ENCODE measurements around the gene ZBTB44.

The ZBTB44 gene

DNA sequence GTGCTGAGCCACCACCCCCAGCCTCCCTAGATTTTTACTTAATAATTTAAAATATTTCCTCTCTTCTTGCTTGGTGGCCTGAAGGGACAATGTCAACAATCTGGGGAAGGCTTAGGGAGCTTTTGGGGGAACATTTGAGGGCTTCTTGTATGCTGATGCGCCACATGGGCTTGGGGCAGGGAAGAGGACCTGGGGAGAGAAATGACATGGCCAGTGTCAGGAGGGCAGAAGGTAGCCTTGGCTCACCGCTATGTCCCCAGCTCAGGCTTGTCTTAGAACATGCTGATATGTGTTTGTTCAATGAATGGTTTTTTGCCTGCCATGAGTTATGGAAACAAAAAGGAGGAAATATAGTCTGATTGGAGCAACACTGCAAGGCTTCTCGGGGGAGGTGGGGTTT, 103.6 kb downstream of the ZBTB44 start:
- H3K9me3 ChIP-seq (ENCODE audit: control insufficient read depth, insufficient read depth, low read length), result no peaks in the 10 kb centered on the region
- H3K4me3 ChIP-seq (ENCODE audit: low read depth, low read length), result no peak overlapping the region
- no peaks in the 10 kb centered on the region for H3K27me3 ChIP-seq (ENCODE audit: control insufficient read depth, insufficient read depth, low read length)
- H3K36me3 ChIP-seq (ENCODE audit: control insufficient read depth, insufficient read depth, low read length), result no peaks in the 10 kb centered on the region
- H3K9ac ChIP-seq (ENCODE audit: low read depth, low read length), result no peak overlapping the region
- peaks cover 2% of the 10 kb centered on the region for H3K4me1 ChIP-seq (ENCODE audit: control insufficient read depth, insufficient read depth, low read length)

DNA sequence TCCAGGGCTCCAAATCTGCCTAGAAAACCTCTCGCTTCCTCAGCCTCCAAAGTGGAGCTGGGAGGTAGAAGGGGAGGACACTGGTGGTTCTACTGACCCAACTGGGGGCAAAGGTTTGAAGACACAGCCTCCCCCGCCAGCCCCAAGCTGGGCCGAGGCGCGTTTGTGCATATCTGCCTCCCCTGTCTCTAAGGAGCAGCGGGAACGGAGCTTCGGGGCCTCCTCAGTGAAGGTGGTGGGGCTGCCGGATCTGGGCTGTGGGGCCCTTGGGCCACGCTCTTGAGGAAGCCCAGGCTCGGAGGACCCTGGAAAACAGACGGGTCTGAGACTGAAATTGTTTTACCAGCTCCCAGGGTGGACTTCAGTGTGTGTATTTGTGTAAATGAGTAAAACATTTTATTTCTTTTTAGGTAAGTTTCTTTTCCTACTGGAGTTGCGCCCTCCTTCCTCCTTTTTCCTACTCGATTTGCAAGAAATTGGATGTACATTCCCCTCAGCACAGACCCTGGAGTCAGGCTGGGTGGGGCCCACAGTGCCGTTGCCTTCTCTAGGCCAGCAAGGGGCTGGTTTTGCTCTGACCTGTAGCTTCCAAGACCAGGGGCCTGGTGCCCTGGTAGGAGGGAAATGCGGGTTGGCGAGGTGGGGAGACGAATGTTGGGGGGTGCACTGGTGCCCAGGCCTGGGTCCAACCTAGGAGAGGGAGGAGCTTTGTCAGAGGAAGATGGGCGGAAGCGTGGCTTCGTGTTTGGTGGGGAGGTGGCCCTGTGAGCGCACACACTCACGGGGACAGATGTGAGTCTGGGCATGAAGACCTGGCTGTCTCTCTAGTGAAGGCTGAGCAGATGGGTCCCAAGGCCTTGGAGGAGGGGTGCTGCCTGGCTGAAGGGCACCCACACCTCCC, 104.5 kb downstream of the ZBTB44 start:
- H3K4me1 ChIP-seq (ENCODE audit: control insufficient read depth, insufficient read depth, low read length), result peaks cover 2% of the 10 kb centered on the region
- H3K4me3 ChIP-seq (ENCODE audit: low read depth, low read length), result no peak overlapping the region
- no peaks in the 10 kb centered on the region for H3K27me3 ChIP-seq (ENCODE audit: control insufficient read depth, insufficient read depth, low read length)
- no peaks in the 10 kb centered on the region for H3K9me3 ChIP-seq (ENCODE audit: control insufficient read depth, insufficient read depth, low read length)
- no peak overlapping the region for H3K9ac ChIP-seq (ENCODE audit: low read depth, low read length)
- H3K36me3 ChIP-seq (ENCODE audit: control insufficient read depth, insufficient read depth, low read length), result no peaks in the 10 kb centered on the region

DNA sequence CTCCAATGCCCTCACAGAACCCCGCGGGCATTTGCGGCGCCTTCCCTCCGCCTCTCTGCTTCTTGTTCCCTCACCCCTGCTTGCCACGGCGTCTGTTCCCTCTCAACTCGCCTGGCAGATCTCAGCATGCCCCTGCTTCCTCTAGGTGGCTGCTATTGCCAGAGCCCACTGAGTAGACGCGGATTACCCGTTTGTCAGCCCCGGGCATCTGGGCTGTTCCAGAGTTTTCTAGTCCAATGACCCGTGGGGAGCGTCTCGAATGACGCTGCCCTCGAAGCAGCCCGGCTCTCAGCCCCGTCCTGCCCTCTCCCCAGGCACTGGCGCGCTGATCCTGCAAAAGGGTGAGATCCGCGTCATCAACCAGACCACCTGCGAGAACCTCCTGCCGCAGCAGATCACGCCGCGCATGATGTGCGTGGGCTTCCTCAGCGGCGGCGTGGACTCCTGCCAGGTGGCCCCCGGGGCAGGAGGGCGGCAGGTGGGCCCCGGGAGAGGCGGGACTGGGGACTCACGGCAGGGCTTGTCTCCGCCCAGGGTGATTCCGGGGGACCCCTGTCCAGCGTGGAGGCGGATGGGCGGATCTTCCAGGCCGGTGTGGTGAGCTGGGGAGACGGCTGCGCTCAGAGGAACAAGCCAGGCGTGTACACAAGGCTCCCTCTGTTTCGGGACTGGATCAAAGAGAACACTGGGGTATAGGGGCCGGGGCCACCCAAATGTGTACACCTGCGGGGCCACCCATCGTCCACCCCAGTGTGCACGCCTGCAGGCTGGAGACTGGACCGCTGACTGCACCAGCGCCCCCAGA, 105.4 kb downstream of the ZBTB44 start:
- Histone ChIP-seq H3K27me3 (ENCODE audit: control insufficient read depth, insufficient read depth, low read length) (no peaks in the 10 kb centered on the region), H3K9ac (ENCODE audit: low read depth, low read length) (no peak overlapping the region), H3K4me3 (ENCODE audit: low read depth, low read length) (no peak overlapping the region), H3K4me1 (ENCODE audit: control insufficient read depth, insufficient read depth, low read length) (peaks cover 2% of the 10 kb centered on the region), H3K36me3 (ENCODE audit: control insufficient read depth, insufficient read depth, low read length) (peaks cover under 1% of the 10 kb centered on the region), H3K9me3 (ENCODE audit: control insufficient read depth, insufficient read depth, low read length) (no peaks in the 10 kb centered on the region)

DNA sequence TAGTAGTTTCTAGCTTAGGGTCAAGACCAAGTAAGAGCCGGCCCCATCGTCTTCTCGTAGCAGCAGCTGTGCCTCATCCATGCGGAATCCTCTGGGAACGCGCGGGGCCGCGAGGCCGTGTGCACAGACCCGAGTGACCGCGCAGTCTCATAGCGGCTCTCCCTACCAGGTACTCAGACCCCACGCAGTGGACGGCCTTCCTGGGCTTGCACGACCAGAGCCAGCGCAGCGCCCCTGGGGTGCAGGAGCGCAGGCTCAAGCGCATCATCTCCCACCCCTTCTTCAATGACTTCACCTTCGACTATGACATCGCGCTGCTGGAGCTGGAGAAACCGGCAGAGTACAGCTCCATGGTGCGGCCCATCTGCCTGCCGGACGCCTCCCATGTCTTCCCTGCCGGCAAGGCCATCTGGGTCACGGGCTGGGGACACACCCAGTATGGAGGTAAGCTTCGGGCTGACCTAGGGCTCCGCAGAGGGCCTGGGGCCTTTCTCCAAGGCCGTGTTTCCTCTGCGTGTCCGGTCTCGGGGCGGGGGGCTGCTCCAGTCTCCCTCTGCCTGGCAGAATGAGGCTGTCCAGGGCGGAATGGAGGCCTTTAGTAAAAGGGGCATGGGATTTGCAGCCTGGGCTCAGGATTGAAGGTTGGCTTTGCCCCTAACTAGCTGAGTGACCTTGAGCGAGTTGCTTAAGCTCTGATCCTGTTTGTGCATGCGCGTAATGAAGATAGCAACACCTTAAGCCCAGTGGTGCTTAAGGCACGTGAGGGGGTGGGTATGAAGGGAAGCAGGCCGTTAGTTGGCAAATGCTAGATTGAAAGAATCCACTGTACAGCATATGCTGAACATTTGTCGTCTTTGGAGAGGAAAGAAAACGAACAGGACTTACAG, 106.2 kb downstream of the ZBTB44 start:
- H3K9me3 ChIP-seq (ENCODE audit: control insufficient read depth, insufficient read depth, low read length), result no peaks in the 10 kb centered on the region
- H3K36me3 ChIP-seq (ENCODE audit: control insufficient read depth, insufficient read depth, low read length), result peaks cover 6% of the 10 kb centered on the region

DNA sequence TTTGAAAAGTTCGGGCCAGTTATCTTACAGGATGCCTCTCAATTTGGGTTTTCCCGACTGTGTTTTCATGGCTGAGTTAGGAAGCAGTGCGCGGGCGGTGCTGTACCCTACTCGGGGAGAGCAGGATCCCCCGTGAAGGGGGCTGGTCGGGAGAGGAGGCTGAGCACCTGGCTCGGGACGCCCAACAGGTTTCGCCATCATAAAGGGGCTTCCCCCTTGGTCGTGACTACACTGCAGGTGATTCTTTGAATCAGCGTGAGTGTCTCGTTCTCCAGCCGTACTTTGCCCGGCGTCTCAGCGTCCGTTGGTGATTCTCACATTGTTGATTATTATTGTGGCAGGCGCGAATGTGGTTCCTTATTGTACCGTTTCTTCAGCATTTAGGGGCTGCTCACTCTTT, 108.6 kb downstream of the ZBTB44 start:
- Histone ChIP-seq H3K4me1 (ENCODE audit: control insufficient read depth, insufficient read depth, low read length) (no peaks in the 10 kb centered on the region), H3K27me3 (ENCODE audit: control insufficient read depth, insufficient read depth, low read length) (no peaks in the 10 kb centered on the region), H3K36me3 (ENCODE audit: control insufficient read depth, insufficient read depth, low read length) (peaks cover 6% of the 10 kb centered on the region), H3K9ac (ENCODE audit: low read depth, low read length) (no peak overlapping the region), H3K4me3 (ENCODE audit: low read depth, low read length) (no peak overlapping the region), H3K9me3 (ENCODE audit: control insufficient read depth, insufficient read depth, low read length) (no peaks in the 10 kb centered on the region)

More for the DNA sequence above, 106.2 kb downstream of the ZBTB44 start:
- Histone ChIP-seq H3K4me3 (ENCODE audit: low read depth, low read length) (no peak overlapping the region), H3K9ac (ENCODE audit: low read depth, low read length) (no peak overlapping the region), H3K4me1 (ENCODE audit: control insufficient read depth, insufficient read depth, low read length) (peaks cover 2% of the 10 kb centered on the region), H3K27me3 (ENCODE audit: control insufficient read depth, insufficient read depth, low read length) (no peaks in the 10 kb centered on the region)

DNA sequence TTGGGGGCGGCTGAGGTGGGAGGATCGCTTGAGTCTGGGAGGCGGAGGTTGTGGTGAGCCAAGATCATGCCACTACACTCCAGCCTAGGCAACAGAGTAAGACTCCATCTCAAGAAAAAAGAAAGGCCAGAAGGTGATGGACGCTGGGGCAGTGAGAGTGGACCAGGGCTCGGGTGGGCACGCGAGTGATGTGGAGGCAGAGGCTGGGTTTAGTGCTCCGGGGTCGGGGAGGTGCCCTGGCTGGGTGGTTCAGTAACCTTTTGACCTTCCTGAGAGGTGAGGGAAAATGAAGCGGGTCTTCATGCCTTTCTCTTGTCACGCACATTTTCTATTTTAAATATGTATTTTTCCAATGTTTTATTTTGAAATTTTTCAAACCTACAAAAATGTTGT, 110.0 kb downstream of the ZBTB44 start:
- H3K4me1 ChIP-seq (ENCODE audit: control insufficient read depth, insufficient read depth, low read length), result no peaks in the 10 kb centered on the region
- no peak overlapping the region for H3K4me3 ChIP-seq (ENCODE audit: low read depth, low read length)
- H3K9ac ChIP-seq (ENCODE audit: low read depth, low read length), result no peak overlapping the region
- H3K27me3 ChIP-seq (ENCODE audit: control insufficient read depth, insufficient read depth, low read length), result no peaks in the 10 kb centered on the region
- H3K9me3 ChIP-seq (ENCODE audit: control insufficient read depth, insufficient read depth, low read length), result no peaks in the 10 kb centered on the region
- H3K36me3 ChIP-seq (ENCODE audit: control insufficient read depth, insufficient read depth, low read length), result peaks cover 11% of the 10 kb centered on the region

DNA sequence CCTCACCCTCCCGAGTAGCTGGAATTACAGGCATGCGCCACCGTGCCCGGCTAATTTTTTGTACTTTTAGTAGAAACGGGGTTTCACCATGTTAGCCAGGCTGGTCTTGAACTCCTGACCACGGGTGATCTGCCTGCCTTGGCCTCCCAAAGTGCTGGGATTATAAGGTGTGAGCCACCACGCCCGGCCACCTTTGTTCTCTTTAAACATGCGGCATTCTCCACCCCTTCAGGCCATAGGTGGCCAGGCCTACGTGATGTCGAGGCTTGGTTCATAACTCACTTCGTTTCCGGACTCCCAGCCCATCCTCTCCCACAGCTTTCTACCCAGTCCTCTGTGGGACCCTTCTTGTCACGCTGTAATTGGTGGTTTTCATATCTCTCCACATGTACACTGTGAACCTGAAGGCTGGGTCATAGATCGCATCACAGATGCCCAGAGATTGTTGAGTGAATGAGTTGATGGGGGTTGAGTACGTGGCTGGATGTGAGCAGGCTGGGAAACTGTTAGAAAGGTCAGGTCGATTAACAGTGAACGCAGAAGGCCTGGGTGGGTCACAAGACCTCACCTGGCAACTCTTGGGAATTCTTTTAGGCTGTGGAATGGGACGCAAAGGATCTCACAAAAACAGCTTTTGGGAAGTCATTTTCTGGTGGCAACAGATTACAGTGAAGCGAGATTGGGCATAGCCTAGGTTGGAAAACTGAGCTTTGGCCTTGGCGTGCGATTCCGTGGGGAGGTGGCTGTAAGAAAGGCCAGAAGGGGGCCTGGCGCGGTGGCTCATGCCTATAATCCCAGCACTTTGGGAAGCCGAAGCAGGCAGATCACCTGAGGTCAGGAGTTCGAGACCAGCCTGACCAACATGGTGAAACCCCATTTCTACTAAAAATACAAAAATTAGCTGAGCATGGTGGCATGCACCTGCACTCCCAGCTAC, 110.7 kb downstream of the ZBTB44 start:
- peaks cover 11% of the 10 kb centered on the region for H3K36me3 ChIP-seq (ENCODE audit: control insufficient read depth, insufficient read depth, low read length)

DNA sequence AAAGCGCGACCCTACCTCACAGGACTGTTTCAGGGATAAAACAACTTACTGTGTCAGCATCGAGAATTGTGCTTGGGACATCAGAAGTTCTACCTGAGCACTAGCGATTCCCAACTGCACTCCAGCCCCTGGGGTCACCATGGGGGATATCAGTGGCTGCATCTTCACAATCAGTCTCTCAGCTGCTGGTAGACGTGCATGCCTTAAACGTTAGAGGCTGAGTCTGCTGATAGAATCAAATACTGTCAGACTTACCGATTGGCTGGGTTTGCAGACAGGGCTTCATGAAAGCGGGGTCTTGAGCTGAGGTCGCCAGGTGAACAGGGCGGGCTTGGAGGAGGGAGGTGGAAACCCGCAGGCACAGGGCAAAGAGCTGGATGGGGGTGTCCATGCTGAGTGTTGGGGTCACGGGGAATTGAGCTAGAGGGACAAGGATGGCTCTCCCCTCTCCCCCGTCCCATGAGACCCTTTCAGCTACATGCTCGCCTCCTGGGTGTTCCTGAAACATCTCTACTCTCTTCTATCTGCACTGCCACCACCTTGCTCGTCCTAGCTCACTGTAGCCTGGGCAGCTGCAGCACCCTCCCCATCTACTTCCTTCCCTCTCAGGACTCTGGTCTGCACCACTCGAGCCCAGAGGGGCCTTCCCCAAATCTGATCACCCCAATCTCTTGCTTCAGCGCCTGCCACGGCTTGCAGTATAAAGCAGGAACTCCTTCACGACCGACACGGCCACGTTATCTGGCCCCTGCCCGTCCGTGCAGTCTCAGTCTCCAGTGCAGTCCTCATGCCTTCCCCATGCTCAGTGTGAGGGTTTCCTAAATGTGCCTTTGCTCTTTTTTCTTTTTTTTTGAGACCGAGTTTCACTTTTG, 111.7 kb downstream of the ZBTB44 start:
- Histone ChIP-seq H3K9me3 (ENCODE audit: control insufficient read depth, insufficient read depth, low read length) (no peaks in the 10 kb centered on the region), H3K9ac (ENCODE audit: low read depth, low read length) (no peak overlapping the region), H3K4me1 (ENCODE audit: control insufficient read depth, insufficient read depth, low read length) (no peaks in the 10 kb centered on the region), H3K36me3 (ENCODE audit: control insufficient read depth, insufficient read depth, low read length) (peaks cover 11% of the 10 kb centered on the region), H3K4me3 (ENCODE audit: low read depth, low read length) (no peak overlapping the region), H3K27me3 (ENCODE audit: control insufficient read depth, insufficient read depth, low read length) (no peaks in the 10 kb centered on the region)

More for the DNA sequence above, 110.7 kb downstream of the ZBTB44 start:
- Histone ChIP-seq H3K9me3 (ENCODE audit: control insufficient read depth, insufficient read depth, low read length) (no peaks in the 10 kb centered on the region), H3K4me3 (ENCODE audit: low read depth, low read length) (no peak overlapping the region), H3K4me1 (ENCODE audit: control insufficient read depth, insufficient read depth, low read length) (no peaks in the 10 kb centered on the region), H3K27me3 (ENCODE audit: control insufficient read depth, insufficient read depth, low read length) (no peaks in the 10 kb centered on the region), H3K9ac (ENCODE audit: low read depth, low read length) (no peak overlapping the region)

DNA sequence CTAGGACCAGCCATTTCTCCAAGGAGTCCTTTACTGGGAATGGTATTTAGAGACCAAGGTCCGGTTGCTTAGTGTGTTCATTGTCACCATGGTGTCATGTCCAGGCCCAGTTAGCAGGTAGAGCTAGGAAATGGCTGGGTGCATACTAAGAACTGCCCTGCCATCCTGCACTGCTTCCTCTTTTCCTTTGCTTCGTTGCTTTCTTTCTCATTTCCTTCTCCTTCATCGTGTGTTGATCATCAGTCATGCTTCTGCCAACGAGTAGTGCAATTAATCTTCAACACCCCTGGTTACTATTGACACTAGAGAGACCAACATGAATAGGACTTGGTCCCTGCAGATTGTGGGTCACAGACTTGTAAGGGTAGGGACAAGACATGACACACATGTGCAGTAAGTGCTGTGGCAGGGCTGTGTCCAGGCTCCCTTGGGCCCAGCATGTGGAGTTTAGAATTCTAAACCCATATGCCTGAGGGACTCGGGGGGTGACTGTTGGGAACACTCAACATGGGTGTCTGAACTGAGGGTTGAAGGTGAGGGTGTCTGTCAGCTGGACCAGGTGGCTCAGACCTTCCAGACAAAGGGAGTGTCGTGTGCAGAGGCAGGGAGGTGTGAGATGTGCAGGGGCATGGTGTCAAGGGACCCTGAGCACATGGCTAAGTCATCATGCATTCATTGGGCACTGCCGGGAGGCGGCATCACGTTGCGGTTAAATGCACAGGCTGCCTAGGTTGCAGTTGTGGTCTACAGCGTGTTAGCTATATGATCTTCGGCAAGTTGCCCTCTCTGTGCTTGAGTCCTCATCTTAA, 112.5 kb downstream of the ZBTB44 start:
- no peaks in the 10 kb centered on the region for H3K27me3 ChIP-seq (ENCODE audit: control insufficient read depth, insufficient read depth, low read length)
- peaks cover 13% of the 10 kb centered on the region for H3K36me3 ChIP-seq (ENCODE audit: control insufficient read depth, insufficient read depth, low read length)
- no peak overlapping the region for H3K9ac ChIP-seq (ENCODE audit: low read depth, low read length)
- H3K4me1 ChIP-seq (ENCODE audit: control insufficient read depth, insufficient read depth, low read length), result no peaks in the 10 kb centered on the region
- no peak overlapping the region for H3K4me3 ChIP-seq (ENCODE audit: low read depth, low read length)
- no peaks in the 10 kb centered on the region for H3K9me3 ChIP-seq (ENCODE audit: control insufficient read depth, insufficient read depth, low read length)

All from iPS-15b (cell line).